WTC11 (cell line): ENCODE data around the gene SDHAF3.

Experiments used
- CBFB ChIP-seq: sonication (generic); formaldehyde crosslinking; IDR thresholded peaks from 2 replicates; pipeline ENCODE4 v1.8.1; 2022; ENCODE audit warnings: mild to moderate bottlenecking, low read depth, missing genetic modification reagents
- IRF2 ChIP-seq: sonication (generic); formaldehyde crosslinking; IDR thresholded peaks from 2 replicates; pipeline ENCODE4 v1.8.0; 2022; ENCODE audit warnings: low read depth, missing genetic modification reagents, borderline replicate concordance
- JUN ChIP-seq: sonication (generic); formaldehyde crosslinking; IDR thresholded peaks from 2 replicates; pipeline ENCODE4 v1.8.0; 2023; ENCODE audit warnings: mild to moderate bottlenecking, missing genetic modification reagents
- KAT7 ChIP-seq: sonication (generic); formaldehyde crosslinking; IDR thresholded peaks from 2 replicates; pipeline ENCODE4 v1.8.1; 2023; ENCODE audit warnings: missing genetic modification reagents, mild to moderate bottlenecking, borderline replicate concordance
- MYBL2 ChIP-seq: sonication (generic); formaldehyde crosslinking; IDR thresholded peaks from 2 replicates; pipeline ENCODE4 v1.8.1; 2023; ENCODE audit warnings: mild to moderate bottlenecking, moderate library complexity, missing genetic modification reagents
- NFE2L1 ChIP-seq: sonication (generic); formaldehyde crosslinking; IDR thresholded peaks from 2 replicates; pipeline ENCODE4 v1.8.1; 2023; ENCODE audit warnings: missing genetic modification reagents
- PRRX2 ChIP-seq: fragments of 250-450 bp; sonication (Bioruptor Pico); IDR thresholded peaks from 2 replicates; pipeline ENCODE4 v1.8.0; 2021; ENCODE audit warnings: mild to moderate bottlenecking
- TCF7 ChIP-seq: sonication (generic); formaldehyde crosslinking; IDR thresholded peaks from 2 replicates; pipeline ENCODE4 v1.8.0; 2022; ENCODE audit warnings: mild to moderate bottlenecking, low read depth, missing genetic modification reagents, moderate library complexity
- TF ChIP-seq, protein P1 (sequence below): sonication (generic); formaldehyde crosslinking; conservative IDR thresholded peaks from 2 replicates; pipeline ENCODE4 v1.8.1; 2023; ENCODE audit warnings: mild to moderate bottlenecking, low read depth, missing genetic modification reagents, moderate library complexity
- TF ChIP-seq, protein P2 (sequence below): fragments of 200-600 bp; IDR thresholded peaks from 2 replicates; pipeline ENCODE4 v1.8.0; 2022; ENCODE audit warnings: antibody characterized with exemption
- TF ChIP-seq, protein P3 (sequence below): sonication (generic); formaldehyde crosslinking; IDR thresholded peaks from 2 replicates; pipeline ENCODE4 v1.8.1; 2022; ENCODE audit warnings: low read depth, missing genetic modification reagents, borderline replicate concordance
- TF ChIP-seq, protein P4 (sequence below): fragments of 250-450 bp; sonication (Bioruptor Pico); conservative IDR thresholded peaks from 2 replicates; pipeline ENCODE4 v1.9.0; 2021; ENCODE audit warnings: mild to moderate bottlenecking
- TF ChIP-seq, protein P5 (sequence below): sonication (generic); formaldehyde crosslinking; IDR thresholded peaks from 2 replicates; pipeline ENCODE4 v1.8.0; 2023; ENCODE audit warnings: mild to moderate bottlenecking, missing genetic modification reagents

DNA sequence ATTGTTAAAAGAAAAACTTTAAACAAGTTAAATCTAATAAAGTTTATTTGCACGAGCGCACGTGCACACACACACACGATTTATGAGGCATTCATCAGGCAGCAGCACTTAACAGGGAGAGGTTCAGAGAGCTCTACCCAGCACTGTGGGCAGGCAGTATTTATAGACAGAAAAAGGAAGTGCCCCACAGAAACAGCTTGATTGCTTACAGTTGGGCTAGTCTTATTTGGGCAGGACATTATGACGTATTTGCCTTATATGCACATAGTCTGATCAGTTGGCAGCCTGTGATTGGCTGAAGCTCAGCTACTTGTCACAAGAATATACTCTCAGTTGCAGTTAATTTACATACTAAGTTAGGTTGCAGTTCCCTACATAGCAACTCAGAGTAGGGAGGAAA lies 1.2 kb upstream of the SDHAF3 start:
- TF ChIP-seq, protein P1, sequence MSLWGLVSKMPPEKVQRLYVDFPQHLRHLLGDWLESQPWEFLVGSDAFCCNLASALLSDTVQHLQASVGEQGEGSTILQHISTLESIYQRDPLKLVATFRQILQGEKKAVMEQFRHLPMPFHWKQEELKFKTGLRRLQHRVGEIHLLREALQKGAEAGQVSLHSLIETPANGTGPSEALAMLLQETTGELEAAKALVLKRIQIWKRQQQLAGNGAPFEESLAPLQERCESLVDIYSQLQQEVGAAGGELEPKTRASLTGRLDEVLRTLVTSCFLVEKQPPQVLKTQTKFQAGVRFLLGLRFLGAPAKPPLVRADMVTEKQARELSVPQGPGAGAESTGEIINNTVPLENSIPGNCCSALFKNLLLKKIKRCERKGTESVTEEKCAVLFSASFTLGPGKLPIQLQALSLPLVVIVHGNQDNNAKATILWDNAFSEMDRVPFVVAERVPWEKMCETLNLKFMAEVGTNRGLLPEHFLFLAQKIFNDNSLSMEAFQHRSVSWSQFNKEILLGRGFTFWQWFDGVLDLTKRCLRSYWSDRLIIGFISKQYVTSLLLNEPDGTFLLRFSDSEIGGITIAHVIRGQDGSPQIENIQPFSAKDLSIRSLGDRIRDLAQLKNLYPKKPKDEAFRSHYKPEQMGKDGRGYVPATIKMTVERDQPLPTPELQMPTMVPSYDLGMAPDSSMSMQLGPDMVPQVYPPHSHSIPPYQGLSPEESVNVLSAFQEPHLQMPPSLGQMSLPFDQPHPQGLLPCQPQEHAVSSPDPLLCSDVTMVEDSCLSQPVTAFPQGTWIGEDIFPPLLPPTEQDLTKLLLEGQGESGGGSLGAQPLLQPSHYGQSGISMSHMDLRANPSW (CRISPR knock-in tag) = no peak
- TF ChIP-seq, protein P2, sequence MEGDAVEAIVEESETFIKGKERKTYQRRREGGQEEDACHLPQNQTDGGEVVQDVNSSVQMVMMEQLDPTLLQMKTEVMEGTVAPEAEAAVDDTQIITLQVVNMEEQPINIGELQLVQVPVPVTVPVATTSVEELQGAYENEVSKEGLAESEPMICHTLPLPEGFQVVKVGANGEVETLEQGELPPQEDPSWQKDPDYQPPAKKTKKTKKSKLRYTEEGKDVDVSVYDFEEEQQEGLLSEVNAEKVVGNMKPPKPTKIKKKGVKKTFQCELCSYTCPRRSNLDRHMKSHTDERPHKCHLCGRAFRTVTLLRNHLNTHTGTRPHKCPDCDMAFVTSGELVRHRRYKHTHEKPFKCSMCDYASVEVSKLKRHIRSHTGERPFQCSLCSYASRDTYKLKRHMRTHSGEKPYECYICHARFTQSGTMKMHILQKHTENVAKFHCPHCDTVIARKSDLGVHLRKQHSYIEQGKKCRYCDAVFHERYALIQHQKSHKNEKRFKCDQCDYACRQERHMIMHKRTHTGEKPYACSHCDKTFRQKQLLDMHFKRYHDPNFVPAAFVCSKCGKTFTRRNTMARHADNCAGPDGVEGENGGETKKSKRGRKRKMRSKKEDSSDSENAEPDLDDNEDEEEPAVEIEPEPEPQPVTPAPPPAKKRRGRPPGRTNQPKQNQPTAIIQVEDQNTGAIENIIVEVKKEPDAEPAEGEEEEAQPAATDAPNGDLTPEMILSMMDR = no peak
- TF ChIP-seq KAT7 = no peak
- no peak for TF ChIP-seq NFE2L1 (CRISPR knock-in tag)
- TF ChIP-seq JUN = no peak
- TF ChIP-seq TCF7 (CRISPR knock-in tag) = no peak
- TF ChIP-seq CBFB (CRISPR knock-in tag) = no peak
- TF ChIP-seq, protein P3, sequence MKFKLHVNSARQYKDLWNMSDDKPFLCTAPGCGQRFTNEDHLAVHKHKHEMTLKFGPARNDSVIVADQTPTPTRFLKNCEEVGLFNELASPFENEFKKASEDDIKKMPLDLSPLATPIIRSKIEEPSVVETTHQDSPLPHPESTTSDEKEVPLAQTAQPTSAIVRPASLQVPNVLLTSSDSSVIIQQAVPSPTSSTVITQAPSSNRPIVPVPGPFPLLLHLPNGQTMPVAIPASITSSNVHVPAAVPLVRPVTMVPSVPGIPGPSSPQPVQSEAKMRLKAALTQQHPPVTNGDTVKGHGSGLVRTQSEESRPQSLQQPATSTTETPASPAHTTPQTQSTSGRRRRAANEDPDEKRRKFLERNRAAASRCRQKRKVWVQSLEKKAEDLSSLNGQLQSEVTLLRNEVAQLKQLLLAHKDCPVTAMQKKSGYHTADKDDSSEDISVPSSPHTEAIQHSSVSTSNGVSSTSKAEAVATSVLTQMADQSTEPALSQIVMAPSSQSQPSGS = no peak
- TF ChIP-seq PRRX2 (CRISPR knock-in tag) = no peak
- TF ChIP-seq, protein P4, sequence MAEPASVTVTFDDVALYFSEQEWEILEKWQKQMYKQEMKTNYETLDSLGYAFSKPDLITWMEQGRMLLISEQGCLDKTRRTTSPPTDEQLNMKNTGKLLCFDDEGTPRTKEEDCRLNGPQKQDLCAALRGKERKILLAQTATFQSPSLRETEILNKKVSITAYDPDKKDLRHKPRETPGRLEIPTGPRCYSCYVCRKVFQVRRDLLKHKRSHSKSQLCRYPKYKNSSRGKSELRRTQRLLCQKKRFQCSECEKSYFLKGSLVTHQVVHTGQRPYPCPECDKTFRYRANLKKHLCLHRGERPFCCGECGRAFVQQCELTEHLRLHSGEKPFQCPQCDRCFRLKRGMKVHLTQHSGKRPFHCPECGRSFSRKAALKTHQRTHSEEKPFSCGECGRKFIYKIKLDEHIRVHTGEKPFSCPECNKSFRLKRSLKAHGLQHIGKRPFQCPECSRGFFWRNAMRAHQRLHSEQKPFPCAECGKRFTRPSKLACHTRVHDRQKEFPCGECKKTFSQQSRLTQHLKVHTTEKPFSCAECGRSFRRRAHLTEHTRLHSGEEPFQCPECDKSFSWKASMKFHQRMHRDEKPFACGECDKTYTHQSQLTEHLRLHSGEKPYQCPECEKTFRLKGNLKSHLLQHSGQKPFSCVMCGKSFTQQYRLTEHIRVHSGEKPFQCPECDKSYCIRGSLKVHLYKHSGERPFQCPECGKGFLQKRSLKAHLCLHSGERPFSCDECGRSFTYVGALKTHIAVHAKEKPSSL (CRISPR knock-in tag) = no peak
- no peak for TF ChIP-seq IRF2
- TF ChIP-seq MYBL2 (CRISPR knock-in tag) = no peak
- TF ChIP-seq, protein P5, sequence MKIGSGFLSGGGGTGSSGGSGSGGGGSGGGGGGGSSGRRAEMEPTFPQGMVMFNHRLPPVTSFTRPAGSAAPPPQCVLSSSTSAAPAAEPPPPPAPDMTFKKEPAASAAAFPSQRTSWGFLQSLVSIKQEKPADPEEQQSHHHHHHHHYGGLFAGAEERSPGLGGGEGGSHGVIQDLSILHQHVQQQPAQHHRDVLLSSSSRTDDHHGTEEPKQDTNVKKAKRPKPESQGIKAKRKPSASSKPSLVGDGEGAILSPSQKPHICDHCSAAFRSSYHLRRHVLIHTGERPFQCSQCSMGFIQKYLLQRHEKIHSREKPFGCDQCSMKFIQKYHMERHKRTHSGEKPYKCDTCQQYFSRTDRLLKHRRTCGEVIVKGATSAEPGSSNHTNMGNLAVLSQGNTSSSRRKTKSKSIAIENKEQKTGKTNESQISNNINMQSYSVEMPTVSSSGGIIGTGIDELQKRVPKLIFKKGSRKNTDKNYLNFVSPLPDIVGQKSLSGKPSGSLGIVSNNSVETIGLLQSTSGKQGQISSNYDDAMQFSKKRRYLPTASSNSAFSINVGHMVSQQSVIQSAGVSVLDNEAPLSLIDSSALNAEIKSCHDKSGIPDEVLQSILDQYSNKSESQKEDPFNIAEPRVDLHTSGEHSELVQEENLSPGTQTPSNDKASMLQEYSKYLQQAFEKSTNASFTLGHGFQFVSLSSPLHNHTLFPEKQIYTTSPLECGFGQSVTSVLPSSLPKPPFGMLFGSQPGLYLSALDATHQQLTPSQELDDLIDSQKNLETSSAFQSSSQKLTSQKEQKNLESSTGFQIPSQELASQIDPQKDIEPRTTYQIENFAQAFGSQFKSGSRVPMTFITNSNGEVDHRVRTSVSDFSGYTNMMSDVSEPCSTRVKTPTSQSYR (CRISPR knock-in tag) = no peak
